Glomerular visceral epithelial cell (primary cell): ENCODE data around the gene ANO7.

Experiments used
- DNase-seq: peaks from one replicate; pipeline ENCODE4 v3.0.0-alpha.2; 2016; ENCODE audit errors: extremely low spot score

Gene ANO7

DNA sequence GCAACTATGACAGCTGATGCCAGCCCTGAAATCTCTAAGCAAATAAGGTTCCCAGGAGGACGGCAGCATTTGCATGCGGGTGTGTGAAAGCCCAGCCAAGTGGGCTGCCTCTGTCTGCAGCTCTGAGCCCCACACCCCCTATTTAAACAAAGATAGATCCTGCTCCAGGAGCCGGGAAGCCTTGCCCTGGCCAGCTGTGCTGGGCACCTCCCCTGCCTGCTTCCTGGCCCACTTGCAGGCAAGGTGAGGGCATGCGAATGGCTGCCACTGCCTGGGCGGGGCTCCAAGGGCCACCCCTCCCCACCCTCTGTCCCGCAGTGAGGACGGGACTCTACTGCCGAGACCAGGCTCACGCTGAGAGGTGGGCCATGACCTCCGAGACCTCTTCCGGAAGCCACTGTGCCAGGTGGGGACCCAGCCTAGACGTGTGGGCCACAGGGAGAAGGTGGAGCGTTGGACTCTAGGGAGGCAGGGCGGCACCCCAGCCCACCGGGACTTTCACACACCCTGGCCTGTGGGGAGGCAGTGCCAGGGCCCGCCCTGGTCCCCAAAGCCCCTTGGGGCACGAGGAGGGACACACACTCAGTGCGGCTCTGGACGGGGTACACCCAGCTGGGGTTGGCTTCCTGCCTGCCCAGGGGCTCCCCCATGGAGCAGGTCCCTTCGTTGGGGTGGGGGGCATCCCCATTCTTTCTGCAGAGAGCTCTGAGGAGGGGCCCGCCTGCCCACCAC lies at the start of gene ANO7:
Gene ANO7 (plus strand): TSS at position 317 of the 732 bp plus-strand sequence. CDS start 1,387 bp downstream, outside the sequence.
- no peak for DNase-seq

GRCh38 chr2:241139531-241140444 lies 48.7 kb upstream of the ANO7 start:
- no peak for DNase-seq

- no peak for DNase-seq
Measured at GRCh38 chr2:241140445-241140840, 48.0 kb upstream of the ANO7 start.

GRCh38 chr2:241141214-241141770 lies 47.2 kb upstream of the ANO7 start:
- DNase-seq: no peak

DNA sequence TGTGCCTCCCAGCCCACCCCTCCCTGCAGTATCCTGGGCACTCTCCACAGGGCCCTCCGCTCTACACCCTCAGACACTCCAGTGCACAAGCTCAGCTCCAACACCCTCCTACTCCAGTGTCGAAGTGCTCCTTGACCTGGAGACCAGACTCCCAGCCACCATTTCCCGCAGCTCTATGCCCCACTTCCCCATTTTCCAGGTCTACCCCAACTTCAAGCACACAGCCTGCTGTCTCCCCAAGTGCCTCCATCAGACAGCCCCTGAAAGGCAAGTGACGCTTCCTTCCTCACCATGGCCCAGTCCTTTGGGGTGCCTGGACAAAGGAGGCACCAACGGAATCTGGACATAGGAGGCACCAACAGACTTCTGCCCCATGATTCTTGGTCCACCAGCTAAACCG lies 46.4 kb upstream of the ANO7 start:
- no peak for DNase-seq

GRCh38 chr2:241142593-241142992 lies 45.9 kb upstream of the ANO7 start:
- no peak for DNase-seq

DNA sequence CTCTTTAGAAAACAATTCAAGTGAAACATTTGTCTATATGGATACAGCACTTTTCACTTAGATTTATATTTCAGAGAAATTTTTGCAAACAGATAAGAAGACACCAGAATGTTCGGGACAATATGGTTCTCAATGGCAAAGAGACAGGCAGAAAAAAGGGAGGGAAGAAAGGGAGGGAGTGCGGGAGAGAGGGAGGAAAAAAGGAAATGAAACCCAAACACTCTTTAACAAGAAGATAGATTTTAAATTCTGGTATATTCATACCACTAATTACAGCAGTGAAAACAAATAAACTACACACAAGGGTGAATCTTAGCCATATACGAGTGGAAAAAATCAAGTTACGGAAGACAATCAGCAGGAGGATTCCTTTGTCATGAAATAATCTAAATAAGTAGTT lies 42.2 kb upstream of the ANO7 start:
- DNase-seq: no peak

GRCh38 chr2:241147336-241147735 lies 41.1 kb upstream of the ANO7 start:
- DNase-seq: no peak

- DNase-seq: no peak
Measured at GRCh38 chr2:241148239-241148638, 40.2 kb upstream of the ANO7 start.

- DNase-seq: peak; percentile 94
Measured at GRCh38 chr2:241148891-241149674, 39.4 kb upstream of the ANO7 start, which contains the start of gene PASK. Gene PASK (minus strand): TSS chr2:241149472. CDS start chr2:241143032, 6,440 bp downstream.

DNA sequence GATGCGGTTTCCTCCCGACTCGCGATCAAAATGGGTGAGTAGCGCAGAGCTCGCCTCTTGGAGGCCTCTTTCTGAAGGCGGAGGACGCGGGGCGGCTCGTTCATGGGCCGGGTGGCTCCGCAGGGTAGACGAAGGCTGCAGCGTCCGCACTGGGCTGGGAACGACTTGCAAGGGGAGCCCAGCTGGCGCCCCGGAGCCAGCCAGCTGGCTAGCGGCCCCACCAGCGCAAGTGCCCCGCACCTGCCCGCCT lies 38.9 kb upstream of the ANO7 start:
- no peak for DNase-seq

- peak; percentile 96 for DNase-seq
Measured at GRCh38 chr2:241149925-241150659, 38.4 kb upstream of the ANO7 start, which contains the start of gene PPP1R7. Gene PPP1R7 (plus strand): TSS chr2:241150467. CDS start chr2:241150496, 29 bp downstream.

DNA sequence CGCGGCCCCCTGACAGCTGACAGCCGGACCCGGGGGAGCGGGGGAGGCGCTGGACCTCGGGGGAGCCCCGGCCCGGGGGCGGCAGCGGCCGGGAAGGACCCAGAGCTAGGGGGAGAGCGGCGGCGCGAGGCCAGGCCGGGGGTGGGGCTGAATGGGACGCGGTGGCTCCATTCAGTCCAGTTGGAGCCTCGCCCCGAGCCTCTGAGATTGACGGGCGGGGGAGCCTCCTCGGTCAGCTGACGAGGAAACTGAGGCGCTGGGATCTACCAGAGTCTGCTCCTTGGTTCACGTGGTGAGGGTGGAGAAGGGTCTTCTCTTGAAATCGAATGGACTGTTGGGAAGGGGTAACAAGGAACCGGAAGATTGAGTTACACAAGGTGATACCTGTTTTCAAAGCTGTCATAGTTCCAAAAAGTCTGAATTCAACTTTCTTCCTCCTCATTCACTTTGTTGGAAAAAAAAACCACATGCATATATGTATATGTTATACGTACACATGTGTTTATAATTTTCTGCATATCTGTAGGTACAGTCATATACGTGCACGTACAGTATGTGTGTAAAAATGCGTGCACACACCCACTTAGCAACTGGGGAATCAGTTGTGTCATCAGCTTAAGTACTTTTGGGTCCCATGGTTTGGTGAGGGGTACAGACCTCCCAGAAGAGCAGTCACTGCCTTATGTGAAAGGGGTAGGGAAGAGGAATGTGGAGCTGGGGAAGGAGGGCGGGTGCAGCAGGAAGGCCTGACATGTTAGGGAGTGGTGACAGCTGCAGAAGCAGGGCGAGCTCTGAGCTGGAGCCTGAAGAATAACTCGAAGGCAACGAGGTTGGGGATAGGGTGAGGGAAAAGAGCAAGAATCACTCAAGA lies 37.6 kb upstream of the ANO7 start:
- DNase-seq: no peak

DNA sequence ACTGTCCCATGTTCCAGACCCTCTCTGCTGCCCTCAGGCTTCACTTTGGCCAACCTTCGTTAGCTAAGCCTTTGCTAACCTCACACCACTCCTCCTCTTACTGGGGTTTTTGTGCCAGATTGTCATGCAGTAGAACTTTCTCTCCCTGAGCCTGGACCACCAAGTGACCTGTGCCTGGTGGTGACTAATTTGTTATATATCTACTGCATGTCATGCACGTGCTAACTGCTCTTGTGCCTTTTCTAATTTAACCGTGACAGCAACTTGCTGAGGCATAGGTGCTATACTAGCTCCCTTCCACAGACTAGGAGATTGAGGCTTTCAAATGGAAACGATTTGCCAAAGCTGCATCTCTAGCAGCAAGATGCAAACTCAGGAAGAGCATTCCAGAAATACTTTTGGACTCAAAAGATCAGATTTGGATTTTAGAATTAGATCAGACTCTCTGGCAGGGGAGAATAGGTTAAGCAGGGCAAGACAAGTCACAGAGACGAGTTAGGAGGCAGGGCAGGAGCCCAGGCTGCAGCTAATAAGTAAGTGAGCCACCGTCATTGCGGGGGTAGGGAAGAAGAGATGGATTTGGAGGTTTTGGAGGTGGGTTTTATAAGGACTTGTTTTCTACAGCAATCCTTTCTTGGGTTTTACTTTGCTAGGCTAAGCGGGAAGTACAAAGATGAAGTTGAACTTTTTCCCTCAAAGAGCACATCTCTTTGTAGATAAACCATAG lies 36.4 kb upstream of the ANO7 start:
- DNase-seq: no peak

DNA sequence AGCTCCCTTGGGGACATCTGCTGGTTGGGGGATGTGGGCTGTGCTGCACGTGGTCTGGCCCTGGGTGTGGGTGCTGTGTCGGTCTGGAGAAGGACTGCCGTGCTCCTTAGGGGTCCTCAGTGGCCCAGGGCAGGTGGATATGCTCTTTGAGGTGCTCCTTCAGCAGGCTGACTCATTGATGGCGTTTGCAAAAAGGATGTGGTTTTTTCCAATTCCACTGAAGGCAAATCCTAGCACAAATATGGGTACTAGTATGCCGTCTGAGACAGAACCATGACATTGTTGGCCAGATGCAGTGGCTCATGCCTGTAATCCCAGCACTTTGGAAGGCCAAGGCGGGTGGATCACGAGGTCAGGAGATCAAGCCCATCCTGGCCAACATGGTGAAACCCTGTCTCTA lies 34.9 kb upstream of the ANO7 start:
- DNase-seq: peak; percentile 30

DNA sequence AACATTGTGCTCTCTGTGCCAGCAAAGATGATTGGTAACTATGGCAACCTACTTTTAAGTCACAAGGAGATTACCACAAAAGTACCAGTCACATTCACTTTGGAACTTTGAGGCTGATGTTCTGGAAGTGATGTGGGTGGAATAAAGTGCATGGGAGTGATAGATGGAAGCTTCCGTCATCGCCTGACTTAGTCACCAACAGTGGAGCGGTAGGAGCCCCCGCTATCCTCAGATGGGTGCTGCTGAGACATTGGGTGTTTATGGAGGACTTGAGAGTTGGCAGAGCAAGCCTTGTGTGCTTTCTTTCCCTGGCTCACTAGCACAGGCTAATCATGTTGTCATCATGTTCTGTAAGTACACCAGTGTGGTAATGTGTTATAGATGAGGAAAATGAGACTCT lies 33.6 kb upstream of the ANO7 start:
- DNase-seq: no peak

DNA sequence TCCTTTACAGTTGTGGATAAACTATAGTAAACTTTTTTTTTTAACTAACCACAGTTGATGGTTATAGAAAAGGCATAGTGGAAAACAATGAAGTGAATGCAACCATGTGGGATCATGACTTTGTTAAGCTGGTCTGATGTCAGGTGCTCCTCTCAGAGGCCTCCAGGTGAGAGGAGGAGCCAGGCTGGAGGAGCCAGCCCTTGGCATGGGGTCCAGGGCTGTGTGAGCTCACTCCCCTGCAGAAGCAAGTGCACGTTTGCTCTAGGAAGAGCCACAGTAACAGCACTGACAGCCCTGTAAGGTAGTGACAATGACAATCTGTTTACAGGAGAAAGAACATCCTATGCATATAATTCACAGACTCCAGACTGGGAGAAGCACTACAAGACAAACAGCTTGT lies 32.5 kb upstream of the ANO7 start:
- no peak for DNase-seq

DNA sequence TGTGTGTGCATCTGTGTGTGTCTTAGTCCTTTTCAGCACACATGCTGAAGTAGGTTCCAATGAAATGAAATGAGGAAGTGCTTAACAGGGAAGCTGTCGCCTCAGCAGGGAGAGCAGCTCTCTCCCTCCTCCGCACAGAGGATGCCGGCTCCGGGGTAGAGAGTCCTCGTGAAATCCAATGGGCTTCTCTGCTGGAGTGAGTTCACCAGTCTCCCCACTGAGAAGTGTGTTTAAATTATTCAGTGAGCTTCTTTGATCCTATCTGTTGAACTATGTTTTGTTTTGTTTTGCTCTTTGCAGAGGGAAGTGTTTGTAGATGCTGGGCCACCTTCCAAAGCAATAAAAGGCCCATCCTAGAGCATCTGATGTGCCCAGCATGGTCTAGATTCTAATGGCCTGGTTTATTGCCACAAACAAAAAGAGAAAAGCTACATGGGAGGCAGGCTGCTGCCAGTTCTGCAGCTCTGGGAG lies 31.5 kb upstream of the ANO7 start:
- no peak for DNase-seq

DNA sequence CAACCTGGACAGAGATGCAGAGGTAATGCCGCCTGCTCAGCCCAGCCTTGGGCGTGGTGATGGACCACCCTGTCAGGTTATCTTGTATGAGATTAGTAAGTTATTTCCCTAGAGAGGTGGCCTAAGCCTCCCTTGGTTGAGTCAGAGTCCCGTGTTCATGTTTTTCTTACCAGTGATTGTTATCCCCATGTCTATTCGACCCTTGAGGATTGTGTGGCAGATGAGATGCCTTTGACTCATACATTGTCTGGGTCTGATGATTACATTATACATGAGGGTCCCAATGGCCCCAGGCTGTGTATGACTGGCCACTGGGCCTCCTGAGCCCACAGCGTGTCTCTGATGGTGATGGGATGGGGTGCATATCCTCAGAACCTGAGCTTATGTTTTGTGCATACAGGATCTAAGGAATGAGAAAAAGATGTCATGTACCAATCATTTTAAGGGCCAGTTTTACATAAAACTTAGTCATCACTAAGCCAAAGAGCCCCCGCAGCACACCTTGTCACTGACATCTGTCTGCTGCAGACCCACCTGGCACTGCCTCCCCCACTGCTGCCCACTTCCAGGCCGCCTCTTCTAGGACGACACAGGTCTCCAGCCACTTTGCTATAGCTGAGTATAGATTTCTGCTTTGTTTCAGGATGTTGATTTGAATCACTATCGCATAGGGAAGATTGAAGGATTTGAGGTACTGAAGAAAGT lies 30.5 kb upstream of the ANO7 start:
- DNase-seq: peak; percentile 15
